Measurements from ENCODE around the gene TXNRD3.

DNA sequence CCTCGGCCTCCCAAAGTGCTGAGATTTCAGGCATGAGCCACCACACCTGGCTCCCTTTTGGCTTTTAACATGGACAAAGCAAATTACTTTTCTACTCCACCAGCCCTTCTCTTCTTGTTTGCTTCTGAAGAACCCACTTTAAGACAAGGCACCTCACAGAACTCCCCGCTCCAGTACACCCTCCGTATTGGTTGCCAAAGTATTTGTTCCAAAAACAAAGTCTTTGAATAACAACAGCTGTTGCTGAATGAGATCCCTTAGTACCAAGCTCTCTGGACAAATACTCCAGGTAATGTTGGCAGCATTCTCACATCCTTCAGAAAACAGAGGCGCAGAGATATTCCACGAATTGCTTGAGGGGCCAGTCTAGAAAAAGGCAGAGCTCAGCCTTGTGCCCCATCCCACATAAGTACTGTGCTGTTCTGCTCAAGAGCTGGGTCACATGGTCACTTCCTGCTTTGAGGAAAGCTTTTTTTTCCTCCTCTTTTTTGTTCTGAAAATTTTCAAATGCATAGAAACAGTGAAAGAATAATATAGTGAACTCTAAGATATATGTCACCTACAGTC, 41.9 kb upstream of the TXNRD3 start:
- TF ChIP-seq CTCF (conservative IDR thresholded peaks at IDR 0.05; ENCODE audit: low read length) (no peak), EZH2phosphoT487 (IDR thresholded peaks at IDR 0.05; ENCODE audit: borderline replicate concordance, low read depth, low read length) (no peak)
